Embryonic facial prominence (tissue), 1 donor: ENCODE measurements around the gene ATP2A1.

ENCODE experiments used
- DNase-seq: peaks from one replicate; pipeline ENCODE4 v3.0.0-alpha.2; 2016; ENCODE audit errors: extremely low spot score

ATP2A1 gene

DNA sequence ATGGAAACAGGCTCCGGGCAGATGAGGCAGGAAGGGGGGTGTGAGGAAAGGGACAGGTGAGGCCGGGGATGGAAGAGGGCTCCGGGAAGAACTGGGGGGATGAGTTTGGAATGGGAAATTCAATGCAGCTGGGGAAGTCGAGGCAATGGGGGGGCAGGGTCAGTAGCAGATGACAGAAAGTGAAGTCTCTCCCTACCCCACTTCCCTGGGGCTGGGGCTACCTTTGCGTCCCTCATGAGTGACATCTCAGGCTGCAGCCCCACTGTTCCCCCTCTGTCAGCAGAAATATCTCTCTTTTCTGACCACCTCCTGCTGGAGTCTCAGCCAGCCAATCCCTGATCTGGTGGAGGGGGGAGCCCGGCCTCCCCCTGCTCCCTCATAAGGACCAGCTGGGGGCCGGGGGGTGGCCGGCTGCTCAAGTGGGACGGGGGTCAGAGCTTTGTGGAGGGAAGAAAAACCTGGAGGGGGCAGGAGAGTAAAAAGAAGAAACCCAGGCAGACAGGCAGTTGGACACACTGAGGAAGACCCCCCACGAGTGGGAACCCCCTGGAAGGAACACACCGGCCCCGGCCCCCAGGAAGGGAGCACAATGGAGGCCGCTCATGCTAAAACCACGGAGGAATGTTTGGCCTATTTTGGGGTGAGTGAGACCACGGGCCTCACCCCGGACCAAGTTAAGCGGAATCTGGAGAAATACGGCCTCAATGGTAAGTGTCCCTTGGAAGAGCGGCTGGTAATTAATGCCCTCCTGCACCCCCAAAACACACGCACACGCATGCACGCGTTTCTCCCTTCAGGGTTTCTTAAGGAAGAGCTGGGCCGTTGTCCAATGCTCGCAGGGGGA is at the start of gene ATP2A1:
Gene ATP2A1 (plus strand): TSS at position 406 of the 844 bp plus-strand sequence. CDS start 184 bp downstream, at position 590.
- no peak for DNase-seq

DNA sequence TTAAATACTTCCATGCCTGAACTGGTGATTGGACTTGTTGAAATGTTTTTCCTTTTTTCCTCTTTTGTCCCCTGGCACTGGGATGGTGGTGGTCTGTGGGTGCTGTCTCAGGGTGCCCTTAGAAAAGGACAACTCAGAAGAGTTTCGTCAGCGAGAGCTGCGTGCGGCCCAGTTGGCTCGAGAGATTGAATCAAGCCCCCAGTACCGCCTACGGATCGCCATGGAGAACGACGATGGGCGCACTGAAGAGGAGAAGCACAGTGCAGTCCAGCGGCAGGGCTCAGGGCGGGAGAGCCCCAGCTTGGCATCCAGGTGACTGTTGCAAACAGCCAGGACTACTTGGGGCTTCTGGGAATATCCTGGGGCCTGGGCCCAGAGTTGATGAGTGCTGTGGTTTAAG is 48.5 kb upstream of the ATP2A1 start:
- DNase-seq = no peak

DNA sequence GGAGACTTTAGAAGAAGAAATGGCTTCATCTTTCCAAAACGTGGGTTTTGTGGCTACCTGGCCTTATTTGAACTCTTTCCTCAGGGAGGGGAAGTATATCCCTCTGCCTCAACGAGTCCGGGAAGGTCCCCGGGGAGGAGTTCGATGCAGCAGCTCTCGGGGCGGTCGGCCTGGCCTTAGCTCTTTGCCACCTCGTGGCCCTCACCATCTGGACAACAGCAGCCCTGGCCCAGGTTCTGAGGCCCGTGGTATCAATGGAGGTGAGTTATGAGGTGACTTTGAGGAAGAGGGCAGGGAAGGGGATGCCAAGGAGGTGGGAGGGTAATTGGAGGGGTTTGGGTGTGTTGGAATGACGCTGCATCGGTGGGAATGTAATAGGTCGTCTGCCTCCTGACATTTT is 47.8 kb upstream of the ATP2A1 start:
- DNase-seq = no peak

DNA sequence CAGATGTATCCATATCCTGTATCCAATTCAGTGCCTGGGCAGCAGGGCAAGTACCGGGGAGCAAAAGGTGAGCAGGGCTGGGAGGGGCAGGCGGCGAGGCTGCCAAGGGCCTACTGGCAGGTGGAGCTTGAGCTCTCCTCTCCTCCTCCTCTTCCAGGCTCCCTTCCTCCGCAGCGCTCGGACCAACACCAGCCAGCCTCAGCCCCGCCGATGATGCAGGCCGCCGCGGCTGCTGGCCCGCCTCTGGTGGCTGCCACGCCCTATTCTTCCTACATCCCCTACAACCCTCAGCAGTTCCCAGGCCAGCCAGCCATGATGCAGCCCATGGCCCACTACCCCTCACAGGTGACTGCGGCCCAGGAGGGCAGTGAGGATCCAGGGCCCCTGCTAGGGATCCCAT is 43.9 kb upstream of the ATP2A1 start:
- DNase-seq = no peak

DNA sequence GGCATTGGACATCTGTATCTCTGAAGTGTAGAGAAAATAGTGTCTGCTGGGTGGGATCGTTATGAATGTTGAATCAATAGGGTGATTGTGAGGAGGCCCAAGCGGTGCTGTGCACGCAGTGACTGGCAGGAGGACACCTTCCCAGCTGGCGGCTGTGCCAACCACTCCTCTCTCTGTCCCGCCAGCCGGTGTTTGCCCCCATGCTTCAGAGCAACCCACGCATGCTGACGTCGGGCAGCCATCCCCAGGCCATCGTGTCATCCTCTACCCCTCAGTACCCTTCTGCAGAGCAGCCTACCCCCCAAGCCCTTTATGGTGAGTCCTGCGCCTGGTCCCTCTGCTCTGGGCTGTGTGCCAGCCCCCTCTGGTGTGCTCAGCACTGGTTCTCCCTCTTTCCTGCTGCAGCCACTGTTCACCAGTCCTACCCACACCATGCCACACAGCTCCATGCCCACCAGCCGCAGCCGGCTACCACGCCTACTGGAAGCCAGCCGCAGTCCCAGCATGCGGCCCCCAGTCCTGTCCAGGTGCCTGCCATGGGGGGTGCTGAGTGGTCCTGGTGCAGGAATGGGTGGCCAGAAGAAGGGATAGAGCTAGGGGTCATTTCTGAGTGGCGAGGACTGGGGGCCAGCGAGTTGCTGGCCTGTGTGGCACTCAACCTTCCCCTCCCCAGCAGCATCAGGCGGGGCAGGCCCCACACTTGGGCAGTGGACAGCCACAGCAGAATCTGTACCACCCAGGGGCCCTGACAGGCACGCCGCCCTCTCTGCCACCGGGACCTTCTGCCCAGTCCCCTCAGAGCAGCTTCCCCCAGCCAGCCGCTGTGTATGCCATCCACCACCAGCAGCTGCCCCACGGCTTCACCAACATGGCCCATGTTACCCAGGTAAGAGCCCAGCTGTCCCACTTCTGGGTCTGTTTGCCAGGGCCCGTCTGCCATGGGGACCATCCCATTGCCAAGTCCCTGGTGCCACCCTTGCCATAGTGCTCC is 43.1 kb upstream of the ATP2A1 start:
- no peak for DNase-seq

DNA sequence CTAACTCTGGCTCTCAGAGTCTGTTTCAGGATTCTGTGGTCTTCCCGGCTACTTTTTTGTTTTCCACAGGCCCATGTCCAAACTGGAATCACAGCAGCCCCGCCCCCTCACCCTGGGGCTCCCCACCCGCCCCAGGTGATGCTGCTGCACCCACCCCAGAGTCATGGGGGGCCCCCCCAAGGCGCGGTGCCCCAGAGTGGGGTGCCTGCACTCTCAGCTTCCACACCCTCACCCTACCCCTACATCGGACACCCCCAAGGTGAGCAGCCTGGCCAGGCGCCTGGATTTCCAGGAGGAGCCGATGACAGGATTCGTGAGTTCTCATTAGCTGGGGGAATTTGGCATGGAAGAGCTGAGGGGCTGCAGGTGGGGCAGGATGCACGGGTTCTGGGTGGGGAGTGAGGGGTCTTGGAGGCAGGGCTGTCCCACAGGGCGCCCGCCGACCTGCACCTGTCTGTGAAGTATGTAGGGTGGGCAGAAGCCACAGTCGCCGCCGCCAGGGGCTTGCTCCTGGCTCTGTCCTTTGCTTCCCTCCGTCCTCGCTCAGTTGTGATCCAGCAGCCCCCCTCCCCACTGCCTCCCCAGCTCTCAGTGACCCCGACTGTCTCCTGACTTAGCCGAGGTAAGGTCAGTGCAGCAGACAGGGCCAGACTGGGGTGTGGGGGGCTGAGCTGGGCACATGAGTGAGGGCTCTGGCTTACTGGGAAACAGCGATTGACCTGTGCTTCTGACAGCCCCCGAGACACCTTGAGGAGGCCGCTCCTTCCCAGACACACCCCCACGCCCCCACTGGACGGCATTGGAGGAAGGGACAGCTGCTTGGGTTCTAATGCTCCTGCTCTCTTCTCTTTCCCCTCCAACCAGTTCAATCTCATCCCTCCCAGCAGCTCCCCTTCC is 42.2 kb upstream of the ATP2A1 start:
- DNase-seq = no peak

DNA sequence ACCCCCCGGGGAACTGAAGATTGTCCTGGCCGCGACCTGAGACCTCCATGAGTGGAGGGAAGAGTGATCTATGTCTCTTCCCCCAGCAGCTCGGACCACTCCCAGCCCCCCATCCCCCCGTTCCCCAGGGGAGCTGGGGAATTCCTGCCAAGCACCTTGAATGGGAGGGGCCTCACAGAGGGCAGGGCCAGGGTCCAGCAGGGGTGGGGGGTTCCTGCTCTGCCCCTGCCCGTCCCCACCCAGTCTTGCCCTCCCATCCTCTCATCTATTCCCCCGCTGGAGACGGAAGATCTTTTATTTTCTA is 41.6 kb upstream of the ATP2A1 start:
- DNase-seq = no peak

DNA sequence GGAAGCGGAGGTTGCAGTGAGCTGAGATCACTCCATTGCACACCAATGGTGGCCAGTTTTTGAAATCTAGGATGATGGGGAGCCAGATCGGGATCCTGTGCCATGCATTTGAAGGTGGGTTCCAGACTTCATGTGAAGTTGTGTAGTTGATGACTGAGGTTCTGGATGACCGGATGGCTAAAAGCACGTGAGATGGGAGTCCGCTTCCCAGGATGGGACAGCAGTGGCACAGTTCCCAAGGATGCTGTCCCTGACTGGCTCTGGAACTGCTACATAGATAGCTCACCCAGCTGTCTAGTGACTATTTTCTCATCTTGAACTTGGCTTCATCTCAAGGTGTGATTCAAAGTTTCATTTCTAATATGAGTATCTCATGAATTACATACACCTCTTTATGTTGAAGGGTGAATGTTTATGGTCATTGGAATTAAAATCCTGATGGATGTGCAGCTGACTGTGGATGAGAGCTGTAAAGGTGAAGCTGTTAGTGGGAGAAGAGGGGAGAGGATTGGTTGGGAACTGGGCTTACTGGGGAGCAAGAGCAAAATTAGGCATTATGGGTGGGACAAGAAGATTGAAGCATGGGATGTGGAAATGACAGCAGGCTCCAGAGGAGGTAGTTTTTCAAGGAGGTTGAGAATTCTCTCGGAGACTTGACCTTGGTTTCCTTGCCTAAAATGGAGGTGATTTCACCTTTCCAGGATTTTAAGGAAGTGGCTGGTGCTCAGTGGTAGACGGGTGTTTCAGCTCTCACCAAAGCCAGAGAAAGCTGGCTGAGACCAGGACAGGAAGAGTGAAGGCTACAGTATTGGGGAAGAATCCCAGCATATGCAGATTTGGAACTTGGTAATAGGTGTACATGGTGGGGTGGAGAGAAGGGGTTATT is 40.4 kb upstream of the ATP2A1 start:
- no peak for DNase-seq

DNA sequence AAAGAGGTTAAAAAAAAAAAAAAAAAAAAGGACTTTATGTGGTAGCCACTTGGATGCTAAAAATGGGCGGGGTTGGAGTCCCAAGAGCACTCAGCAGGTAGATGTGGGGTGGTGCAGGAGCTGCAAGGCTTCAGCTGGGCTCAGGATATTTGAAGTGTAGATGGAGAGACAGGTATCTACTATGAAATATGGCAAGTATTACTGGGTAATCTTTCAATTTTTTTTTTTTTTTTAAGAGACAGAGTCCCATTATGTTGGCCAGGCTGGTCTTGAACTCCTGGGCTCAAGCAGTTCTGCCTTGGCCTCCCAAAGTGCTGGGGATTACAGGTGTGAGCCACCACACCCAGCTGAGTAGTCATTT is 39.8 kb upstream of the ATP2A1 start:
- no peak for DNase-seq

DNA sequence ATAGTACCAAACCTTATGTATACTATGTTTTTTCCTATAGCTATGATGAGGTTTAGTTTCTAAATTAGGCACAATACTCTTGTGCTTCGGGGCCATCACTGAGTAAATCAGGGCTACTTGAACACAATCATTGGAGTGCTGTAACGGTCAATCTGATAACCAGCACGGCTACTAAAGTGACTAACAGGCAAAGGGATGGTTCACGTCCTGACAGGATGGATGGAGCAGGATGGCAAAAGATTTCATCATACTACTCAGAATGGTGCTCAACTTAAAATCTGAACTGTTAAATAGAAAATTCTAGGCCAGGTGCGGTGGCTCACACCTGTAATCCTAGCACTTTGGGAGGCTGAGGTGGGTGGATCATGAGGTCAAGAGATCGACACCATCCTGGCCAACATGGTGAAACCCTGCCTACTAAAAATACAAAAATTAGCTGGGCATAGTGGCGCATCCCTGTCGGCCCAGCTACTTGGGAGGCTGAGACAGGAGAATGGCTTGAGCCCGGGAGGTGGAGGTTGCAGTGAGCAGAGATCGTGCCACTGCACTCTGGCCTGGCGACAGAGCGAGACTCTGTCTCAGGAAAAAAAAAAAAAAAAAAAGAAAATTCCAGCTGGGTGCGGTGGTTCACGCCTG is 39.2 kb upstream of the ATP2A1 start:
- no peak for DNase-seq

DNA sequence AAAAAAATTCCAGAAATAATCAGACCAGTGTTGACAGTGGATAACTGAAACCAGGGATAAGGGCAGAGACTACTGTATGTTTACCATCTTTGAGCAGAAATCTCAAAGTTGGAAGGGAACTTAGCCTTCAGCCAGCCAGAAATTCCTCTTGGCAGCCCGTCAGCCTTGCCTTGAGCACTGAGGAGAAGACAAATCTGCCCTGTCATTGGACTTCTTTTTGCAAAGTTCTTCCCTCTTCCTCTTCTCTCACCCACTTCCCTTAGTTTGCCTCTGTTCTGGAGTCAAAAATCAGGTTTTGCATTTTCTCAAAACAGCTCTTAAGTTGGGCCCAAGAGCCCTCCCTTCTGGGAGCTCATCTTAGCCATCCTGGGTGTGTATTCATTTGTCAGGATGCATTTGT is 38.4 kb upstream of the ATP2A1 start:
- no peak for DNase-seq

DNA sequence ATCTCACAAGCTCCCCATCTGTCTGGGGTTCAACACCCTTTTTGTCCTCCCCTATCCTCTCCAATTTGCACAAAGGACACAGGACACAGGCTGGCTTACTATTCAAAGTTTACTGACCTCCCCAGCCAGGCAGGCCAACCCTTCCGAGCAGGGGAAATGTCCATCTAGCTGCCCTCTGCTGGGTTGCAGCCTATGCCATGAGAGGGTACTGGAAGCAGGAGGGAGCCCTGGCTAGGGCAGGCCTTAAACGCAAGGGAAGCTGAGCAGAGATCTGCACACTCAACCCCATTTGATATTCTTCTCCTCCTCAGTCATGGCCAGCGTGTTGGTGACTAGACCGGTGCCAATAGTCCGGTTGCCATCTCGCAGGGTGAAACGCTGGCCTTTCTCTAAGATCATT is 35.6 kb upstream of the ATP2A1 start:
- DNase-seq = no peak

DNA sequence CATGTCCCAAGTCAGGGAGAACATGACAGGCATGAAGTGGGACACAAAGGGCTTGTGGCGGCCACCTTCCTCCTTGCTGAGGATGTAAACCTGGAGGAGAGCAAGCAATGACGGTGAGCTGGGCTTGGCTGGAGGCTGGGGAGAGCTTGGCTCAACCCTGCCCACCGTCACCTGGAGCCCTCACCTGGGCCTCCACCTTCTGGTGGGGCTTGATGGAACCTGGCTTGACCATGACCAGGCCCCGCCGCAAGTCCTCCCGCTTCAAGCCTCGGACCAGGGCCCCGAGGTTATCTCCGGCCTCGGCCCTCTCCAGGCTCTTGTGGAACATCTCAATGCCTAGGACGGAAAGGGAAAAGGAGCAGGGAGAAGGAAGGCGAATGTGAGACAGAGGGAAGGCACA is 34.5 kb upstream of the ATP2A1 start:
- DNase-seq = no peak

DNA sequence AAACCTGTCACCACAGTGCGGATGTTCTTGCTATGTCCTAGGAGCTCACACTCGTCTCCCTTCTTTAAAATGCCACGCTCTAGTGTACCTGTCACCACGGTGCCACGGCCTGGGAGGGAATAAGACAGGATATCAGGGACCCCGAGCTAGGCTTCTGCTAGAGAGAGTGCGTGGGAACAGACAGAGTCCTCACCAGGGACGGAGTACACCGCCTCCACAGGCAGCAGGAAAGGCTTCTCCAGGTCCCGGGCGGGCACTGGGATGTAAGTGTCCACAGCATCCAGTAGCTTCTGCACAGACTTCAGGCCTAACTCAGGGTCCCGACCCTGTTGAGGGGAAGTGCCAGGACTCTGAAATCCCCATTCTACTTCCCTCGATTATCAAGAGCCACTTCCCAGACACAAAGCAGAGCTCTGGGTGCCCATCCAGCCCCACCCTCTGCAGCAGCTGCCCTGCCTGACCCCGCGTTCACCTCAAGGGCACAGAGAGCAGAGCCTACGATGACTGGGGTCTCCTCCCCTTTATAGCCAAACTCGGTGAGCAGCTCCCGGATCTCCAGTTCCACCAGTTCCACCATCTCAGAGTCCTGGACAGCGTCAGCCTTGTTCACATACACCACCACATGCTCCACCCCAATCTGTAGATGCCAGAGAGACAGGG is 33.9 kb upstream of the ATP2A1 start:
- no peak for DNase-seq

DNA sequence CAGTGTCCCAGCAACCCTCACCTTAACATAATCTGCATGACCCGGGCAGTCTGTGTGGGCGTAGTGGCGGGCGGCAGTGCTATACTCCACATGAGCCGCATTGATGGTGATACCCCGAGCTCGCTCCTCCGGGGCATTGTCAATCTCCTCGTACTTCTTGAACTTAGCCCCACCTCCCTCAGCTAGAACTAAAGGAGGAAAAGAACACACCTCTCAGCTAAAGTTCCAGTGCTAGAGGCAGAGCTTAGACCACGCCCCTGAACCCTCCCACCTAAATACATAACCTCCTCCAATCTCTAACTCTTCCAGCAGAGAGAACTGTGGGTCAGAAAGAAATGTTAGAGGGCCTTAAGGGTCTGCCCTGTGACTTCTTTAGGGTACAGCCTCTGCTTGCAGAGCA is 33.0 kb upstream of the ATP2A1 start:
- DNase-seq = no peak

DNA sequence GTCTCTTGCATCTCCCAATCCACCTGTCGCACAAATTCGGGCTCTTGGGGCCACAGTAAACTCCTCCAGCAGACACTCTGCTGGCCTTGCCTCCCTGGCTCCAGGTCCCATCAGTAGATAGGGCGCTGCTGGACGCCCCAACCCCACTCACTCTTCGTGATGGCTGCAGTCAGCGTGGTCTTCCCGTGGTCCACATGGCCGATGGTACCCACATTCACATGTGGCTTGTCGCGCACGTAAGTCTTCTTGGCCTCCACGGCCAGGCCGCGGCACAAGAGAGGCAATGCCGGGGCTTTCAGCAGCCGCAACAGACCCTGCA is 32.6 kb upstream of the ATP2A1 start:
- no peak for DNase-seq

DNA sequence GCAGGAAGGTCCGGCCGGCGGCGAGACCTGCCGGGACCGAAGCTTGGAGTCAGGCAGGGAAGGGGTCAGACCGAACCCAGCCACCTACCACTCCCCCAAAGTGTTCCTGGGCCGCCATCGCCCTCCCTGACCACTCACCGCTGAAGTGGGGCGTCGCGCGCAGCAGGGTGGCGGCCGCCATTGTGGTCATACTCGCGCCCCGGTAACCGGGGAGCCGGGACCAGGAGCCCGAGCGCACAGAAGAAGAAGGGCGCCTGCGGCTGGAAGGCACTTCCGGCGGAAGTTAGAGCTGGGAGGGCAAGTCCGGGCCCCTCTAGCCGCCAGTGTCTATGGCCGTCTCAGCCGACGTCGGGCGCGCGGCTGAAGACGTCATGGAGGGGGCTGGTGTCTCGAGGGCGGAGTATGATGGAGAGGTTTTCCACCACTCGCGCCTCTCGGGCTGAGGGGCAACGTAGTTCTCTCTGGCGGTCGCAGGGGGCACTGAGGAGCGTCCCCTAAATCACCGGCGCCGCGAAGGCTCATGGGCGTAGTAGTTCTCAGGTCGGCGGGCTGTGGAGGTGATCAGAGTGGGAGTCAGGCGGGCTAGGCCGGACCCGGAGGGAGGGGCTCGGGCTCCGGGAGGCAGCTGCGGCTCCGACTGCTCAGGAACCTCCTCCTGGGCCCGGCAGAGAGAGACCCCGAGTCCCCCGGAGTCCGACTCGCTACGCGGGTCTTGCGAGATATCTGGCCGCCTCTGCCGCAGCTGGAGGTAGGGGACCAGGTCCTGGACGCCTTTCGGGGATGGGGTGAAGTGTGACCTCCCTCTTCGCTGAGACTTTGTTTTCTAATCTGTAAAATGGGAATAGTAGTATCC is 32.0 kb upstream of the ATP2A1 start, which contains the start of gene TUFM:
Gene TUFM (minus strand): TSS at position 269 of the 853 bp plus-strand sequence. CDS start 79 bp downstream, at position 190.
- peak; percentile 96 for DNase-seq

DNA sequence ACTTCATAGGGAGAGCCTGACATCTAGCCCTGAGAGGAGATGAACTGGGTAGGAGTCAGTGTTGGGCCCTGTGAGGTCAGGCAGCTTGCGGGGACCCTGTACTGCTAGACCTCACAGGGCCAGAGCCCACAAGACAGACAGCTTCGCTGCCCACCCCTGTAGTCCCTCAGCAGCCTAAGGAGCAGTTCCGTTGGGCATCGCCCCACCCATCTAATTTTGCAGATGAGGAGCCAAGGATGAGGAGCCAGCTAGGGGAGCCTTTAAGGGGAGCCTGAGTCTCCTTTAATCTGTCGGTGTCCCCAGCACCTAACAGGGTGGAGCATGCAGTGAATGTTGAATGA is 31.4 kb upstream of the ATP2A1 start:
- DNase-seq = no peak

DNA sequence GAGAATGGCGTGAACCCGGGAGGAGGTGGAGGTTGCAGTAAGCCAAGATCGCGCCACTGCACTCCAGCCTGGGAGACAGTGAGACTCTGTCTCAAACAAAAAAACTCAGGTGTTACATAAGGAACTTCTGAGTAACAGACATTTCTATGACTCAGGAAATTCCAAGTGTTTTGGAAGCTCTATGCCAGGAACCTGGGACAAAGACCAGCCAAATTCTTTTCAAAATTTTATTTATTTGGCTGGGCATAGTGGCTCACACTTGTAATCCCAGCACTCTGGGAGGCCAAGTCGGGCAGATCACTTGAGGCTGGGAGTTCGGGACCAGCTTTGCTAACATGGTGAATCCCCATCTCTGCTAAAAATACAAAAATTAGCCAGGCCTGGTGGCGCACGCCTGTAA is 19.9 kb upstream of the ATP2A1 start:
- no peak for DNase-seq
